NCI-H82 treated with DMSO at 0.1 percent for 48 hours (cell line): ENCODE measurements around the gene BASP1.

Source experiments
- DNase-seq: peaks from one replicate; lab custom pipeline; 2025; ENCODE audit not compliant: unreplicated experiment; lab: John Stamatoyannopoulos, UW

Gene BASP1, protein sequence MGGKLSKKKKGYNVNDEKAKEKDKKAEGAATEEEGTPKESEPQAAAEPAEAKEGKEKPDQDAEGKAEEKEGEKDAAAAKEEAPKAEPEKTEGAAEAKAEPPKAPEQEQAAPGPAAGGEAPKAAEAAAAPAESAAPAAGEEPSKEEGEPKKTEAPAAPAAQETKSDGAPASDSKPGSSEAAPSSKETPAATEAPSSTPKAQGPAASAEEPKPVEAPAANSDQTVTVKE

DNA sequence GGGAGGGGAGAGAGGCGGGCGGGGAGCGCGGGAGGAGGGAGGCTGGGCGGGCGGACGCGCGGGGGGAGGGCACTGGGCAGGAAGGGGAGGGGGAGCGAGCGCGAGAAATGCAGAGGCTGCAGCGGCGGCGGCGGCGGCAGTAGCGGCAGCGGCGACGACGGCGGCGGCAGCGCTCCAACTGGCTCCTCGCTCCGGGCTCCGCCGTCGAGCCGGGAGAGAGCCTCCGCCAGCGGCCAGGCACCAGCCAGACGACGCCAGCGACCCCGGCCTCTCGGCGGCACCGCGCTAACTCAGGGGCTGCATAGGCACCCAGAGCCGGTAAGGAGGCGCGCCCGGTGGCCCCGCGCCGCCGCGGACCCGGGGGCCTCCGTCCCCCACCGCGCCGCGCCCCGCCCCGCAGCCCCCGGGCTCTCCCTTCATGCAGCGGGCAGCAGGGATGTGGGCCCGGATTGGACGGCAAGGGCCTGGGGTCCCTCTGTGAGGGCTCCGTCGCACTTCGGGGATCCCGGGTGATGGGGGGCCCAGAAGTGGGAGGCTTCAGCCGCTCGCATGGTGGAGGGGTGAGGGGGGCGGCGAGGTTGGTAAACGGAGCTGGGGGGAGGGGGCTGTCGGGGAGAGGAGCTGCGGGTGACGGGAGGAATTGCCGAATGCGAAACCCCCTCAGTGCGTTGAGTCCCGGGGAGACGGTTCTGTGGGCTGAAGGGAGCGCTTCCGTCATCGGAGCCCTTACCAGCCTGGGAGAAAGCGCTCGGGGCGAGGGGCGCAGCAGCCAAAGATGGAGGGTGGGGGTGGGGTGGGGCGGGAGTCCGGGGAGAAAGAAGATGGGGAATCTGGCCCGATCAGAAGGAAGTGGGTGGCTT lies at the start of gene BASP1:
TSS of gene BASP1 (plus strand) at position 139 of the 860 bp plus-strand sequence. CDS start 57,586 bp downstream, outside the sequence.
- no peak for DNase-seq

DNA sequence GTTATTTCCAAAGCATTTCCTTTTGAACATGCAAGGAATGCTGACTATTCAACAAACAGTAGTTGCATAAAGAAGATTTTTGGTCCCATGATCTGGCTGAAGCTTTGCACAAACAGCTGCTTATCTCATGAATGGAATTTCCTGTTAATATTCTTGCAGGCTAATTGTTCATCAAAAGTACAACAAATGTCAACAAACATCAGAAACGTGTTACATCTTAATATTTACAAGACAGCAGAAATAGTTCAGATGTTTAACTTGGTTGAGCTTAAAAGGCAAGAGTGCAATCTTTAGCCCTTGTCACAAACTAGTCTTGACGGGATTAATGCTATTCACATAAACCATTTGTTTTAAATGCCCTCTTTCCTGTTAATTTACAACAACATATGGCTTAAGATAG lies 47.9 kb upstream of the BASP1 start:
- no peak for DNase-seq

DNA sequence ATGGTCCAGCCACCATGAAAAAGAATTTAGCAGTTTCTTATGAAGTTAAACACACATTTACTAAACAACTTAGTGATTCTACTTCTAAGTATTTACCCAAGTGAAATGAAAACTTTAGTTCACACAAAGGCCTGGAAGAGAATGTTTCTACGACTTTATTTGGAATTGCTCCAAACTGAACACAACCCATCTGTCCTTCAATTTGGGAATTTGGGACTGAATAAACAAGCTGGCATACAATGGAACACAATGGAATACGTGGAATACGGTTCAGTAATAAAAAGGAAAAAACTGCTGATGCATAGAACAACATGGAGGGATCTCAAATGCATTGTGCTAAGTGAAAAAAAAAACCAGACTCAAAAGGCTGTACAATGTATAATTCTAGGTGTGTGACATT lies 44.6 kb upstream of the BASP1 start:
- DNase-seq = no peak

DNA sequence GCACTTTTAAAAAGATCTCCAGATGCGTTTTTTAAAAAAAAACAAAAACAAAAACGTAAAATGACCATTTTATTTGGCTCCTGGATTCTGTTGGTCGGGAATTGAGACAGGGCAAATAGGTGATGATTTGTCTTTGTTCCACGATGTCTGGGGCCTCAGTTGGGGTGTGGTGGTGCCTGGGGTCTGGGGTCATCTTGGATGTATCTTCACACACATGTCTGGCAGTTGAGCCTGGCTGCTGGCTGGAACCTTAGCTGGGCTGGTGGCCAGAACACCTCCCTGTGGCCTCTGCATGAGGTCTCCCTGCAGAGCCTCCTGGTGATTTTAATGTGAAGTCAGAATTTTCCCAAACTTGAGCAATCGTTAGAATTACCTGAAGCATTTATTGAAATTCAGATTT lies 42.5 kb upstream of the BASP1 start:
- no peak for DNase-seq

DNA sequence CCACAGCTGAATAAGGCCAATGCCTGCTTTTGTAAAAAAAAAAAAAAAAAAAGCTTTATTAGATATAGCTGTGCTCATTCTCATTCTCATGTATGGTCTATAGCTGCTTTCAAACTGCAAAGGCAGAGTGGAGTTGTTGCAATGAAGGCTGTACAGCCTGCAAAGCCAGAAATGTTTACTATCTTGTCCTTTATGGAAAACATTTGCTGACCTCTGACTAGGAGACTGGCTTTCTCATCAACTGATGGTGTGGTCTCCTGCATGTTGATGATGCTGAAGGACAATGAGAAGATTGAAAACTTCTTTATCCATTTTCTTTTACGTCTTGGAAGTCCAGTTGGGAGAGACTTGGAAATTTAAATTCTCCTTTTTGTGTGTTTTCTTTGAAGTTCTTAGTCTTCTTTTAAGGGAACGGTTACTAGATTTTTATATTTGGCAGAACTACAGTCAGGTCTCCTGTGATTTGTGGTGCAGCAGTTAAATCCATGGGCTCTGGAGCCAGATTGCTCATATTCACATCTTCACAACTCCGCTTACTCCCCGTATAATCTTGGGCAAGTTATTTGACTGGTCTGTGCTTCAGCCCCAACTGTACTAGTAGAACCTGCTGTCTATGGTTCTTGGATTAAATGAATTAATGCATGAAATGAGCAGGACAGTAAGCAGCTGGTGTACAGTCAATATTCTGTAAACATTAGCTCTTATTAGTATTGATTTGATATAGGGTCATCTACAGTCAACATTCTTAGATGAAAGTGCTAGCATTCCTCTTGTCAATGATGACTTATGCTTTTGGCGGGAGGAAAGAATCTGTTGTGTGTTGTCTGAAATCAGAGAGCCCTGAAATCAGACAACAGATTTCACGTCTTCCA lies 39.7 kb upstream of the BASP1 start:
- no peak for DNase-seq

DNA sequence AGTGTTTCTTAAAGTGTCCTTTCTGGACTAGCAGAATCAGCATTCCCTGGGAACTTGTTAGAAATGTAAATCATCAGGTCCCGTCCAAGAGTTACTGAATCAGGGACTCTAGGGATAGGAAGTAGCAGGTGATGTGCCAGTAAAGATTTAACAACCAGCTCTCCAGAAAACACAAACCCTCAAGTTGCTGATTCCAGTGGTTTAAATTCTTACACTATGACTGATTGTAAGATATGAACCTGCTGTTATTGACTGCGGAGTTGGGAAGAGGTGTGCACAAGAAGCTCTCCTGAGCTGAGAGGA lies 39.1 kb upstream of the BASP1 start:
- no peak for DNase-seq

DNA sequence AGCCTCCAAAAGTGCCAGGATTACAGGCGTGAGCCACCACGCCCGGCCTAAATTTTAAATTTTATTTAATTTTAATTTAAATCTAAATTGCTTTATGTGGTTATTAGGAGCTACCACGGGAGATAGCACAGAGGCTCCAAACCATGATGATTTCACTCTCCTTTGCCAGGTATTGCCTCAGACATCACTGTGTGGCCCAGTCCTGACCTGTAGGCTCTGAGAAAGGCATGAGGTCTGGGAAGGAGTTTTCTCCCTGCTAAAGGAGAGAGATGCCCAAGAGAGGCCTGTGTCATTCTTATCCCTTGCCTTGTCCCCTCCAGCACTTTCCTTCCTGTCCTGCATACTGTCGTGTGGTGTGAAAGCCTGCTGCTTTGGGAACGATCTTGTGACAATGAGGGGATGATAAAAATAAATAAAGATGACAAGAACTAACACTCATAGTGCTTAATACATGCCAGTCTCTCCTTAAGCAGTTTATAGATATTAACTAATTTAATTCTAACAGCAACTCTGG lies 37.0 kb upstream of the BASP1 start:
- no peak for DNase-seq

DNA sequence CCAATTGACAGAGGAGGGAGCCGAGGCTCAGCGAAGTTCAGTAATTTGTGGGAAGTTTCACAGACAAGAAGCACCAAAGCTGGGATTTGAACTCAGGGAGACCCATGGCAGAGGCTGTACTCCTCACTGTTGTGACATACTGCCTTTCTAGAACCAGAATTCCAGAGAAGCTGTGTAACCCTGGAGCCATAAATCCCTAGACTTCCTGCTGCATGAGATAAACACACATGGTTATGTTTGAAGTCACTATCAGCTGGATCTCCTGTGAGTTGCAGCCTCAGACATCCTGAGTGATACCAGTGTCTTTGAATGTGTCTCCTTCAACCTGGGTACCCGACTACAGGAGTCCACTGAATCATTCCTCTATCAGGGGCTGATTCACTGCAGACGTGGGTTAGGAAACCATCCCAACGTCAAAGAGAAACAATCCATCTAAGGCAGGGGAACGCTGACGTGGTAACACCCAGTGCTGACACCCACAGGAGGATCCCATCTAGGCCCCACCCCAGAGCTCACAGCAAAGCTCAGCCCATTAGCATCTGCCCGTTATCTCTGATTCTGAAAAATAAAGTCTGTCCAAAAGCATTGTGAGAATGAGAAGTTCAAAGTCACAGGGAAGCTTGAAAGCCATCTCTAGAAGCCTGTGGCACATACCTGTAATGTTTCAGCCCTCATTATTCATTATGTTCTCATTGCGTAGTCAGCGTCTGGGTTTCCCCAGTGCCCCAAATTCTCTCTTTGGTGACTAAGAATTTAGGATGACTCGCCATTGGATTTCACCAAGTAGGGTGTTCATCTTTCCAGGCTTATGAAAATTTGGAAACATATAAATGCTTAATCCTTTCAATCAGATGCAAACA lies 36.3 kb upstream of the BASP1 start:
- no peak for DNase-seq

DNA sequence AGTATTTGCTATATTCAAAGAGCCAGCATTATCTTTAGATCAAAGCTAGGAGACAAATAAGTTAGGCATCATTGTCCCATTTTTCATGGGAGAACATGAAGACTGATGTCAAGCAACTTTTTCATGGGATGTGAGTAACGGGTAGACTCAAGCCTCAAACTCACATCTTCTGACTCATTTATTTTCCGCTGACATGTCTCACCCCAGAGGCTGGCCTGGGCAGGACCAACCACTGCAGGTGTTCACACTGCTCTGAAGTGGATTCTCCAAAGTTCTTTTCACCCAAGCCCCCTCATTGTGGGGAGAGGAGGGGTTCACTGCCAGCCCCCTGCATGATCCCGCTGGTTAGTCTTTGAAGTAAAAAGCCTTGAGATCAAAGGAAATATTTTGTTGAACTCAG lies 34.9 kb upstream of the BASP1 start:
- no peak for DNase-seq

DNA sequence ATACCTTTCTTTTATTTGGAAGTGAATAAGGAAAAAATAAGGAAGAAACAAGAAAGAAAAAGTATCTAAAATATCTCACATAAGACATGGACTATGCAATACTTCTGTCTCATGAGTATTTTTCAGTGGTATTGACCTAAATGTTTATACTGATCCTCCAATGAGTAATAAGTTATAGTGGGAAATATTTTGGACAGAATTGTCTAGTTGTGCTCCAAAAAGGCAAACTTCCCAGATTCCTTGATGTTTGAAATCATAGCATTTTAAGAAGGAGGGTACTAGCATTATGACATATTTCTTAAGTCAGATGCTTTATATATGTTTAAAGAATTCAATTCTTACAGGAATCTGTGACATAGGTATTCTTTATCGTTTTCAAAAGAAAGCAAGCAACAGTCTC lies 34.5 kb upstream of the BASP1 start:
- DNase-seq = no peak

DNA sequence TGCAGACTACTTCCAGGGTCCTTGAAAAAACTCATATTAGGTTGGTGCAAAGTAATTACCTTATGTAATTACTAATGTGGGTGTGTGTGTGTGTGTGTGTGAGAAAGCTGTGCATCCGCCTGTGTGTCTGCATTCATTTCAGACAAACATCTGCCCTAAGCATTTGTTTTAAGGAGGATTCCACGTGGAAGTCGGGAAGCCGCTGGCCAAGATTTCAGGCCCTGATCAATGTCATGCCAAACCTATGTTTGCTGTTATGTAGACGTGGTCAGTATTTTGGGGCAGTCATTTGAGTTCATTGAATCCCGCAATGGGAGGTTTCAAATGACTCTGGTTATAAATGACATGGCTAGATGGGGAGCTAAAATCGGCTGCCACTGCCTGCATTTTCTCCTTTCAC lies 33.6 kb upstream of the BASP1 start:
- no peak for DNase-seq

DNA sequence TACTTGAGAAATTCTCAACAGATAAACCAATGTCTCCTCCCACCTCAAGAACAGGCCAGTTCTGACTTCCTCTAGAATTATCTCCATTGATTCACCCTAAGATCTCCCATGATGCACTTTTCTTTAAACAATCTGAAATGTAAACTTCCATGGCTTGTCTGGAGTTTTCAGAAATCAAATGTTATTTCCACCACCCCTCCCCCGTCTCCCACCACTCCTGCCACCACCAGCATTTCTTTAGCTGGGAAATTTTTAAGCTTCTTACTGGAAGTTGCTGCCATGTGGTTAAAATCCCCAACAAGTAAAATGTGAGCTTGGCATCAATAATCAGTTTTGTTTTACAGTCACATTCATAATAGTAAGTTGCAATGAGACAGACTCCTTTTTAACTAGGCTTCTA lies 32.8 kb upstream of the BASP1 start:
- no peak for DNase-seq

DNA sequence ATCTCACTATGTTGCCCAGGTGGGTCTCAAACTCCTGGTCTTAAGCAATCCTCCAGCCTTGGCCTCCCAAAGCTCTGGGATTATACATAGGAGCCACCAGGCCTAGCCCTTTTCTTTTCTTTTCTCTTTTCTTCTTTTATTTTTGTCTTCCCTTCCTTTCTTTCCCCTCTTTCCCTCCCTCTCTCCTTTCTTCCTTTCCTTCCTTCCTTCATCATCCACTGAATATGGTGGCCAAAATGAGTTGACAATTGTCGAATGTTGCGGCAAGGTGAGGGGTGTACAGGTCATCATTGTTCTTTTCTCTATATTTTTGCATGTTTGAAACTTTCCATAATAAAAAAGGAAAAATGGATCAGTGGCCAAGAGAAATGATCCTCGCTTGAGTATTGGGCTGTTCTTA lies 32.1 kb upstream of the BASP1 start:
- DNase-seq = no peak

DNA sequence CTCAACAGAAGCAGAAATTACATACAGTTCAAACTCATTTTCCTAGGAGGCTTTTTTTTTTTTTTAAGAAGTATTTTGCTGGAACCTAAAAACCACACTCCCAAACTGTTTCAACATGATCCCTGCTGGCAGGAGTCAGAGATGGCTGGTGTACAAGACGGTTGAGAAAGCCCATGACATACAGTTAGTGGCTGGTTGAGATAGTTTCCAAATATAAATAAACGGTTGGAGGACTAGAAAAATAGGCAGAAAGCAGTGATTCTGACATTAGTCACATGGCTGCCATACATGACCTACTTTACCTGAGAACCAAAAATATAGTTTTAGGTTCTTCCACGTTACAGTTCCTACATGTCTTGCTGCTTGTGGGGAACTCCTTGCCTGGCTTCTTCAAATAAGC lies 31.7 kb upstream of the BASP1 start:
- DNase-seq = no peak

DNA sequence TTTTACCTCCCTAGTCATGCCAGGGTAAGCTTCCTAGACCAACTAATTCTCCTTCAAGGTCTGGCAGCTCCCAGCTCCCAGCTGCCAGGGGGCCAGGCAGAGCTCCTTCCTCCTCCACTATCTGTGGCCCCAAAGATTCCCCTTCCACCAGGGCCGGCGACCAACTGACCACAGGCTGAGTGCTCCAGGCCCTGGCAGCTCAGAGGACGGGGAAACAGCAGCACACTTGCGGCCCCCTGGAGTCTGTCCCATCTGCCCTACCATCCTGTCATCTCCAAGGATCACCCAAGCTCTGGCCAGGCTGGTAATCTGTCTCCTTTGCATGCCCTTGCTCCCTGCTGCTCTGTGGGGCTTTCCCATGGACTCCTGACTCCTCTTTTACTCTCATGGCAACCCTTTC lies 31.2 kb upstream of the BASP1 start:
- no peak for DNase-seq

DNA sequence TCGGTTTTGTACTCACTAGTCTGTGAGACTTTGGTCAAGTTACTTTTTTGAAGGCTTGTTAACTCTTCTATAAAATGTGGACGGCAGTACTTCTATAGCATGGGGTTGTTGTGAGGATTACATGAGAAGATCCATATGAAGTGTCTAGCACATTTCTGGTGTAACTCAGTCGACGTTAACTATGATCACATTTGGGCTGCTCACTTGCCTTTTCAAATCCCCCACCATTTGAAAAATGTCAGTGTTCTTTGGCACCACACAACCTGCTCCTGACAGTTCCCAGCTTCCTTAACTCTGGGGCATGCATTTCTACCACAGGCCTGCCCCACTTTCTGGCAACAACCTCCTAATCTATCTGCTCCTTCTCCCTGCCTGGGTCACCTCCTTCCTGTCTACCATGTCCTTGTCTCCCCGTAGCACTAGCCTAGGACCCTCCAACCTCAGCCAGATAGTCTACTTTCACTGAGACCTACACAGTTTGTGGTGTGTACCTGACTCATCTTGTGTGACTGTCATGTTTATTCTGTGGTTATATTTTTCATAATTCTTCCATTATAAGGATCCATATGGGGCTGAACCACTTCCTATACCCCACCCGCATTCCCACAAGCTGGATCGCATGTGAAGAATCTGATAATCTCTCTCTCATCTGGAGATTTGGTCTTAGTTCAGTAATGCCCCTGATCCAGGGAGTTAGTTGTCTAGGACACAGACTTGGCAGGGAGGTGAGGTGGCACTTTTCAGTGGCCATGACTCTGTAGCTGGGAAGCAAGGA lies 30.2 kb upstream of the BASP1 start:
- DNase-seq = no peak

DNA sequence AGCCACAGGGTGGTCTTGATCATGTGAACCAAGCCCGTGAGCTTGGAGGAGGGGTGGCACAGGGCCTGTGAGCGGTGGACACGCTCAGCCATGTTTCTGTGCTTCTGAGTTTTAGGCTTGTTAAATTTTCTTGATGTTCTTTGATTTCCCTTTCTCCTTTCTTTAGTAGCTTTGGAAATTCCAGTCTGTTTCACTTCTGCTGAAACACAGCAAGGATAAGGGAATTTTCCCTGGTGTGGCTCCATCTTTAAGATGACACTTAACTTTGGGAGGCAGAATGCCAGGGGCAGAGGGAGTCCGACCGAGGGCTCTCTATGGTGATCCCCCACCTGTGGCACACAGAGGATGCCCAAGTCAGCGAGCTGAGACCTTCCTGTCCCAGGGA lies 29.7 kb upstream of the BASP1 start:
- DNase-seq = no peak

DNA sequence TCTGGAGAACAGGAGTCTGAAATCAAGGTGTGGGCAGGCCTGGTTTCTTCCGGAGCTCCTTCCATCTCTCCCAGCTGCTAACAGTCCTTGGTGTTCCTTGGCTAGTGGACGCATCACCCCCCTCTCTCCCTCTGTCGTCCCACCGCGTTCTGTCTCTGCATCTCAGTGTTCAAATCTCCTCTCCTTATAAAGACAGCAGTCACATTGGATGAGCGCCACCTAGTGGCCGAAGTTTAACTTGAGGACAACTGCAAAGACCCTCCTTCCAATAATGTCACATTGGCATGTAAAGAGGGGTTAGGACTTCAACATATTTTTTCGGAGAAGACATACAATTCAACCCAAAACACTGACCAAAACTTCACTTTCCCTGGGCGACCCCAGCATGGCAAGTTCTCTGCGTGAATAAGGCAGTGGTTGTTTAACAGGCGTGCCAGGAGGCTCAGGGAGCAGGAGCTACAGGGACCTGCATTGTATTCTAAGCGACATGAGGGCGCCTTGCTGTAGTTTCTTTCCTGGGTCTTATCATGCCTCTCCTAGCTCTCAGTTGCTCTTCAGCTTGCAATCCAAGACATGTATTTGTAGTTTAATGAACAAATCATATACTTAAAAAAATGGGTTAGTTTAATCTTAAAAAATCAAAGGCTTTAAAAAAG lies 27.9 kb upstream of the BASP1 start:
- DNase-seq = peak; percentile 53

DNA sequence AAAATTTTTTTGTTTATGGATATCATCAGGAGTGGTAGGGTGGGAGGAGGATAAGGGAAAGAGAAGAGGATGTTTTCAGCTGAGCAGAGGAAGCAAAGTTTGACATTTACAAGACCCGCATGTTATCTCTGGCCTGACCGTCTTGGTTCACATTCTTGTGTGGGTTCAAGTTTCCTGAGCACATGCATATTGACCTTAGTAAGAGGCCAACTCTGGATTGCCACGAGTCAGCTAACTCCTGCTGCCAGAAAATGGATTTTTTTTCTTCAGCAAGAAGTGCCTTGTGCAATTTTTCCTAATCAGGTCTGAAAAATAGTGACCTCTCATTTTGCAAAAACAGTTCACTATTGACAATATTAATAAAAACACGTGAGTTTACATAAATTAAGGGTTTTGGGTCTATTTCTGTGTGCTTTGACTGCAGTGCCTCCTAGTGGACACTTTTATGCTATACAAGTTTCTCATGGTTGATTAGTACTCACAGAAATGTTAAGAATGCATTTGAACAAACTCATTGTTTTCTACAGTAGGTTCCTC lies 27.1 kb upstream of the BASP1 start:
- DNase-seq = peak; percentile 22
